A549 (cell line): ENCODE data around the gene MSI2. TPM values are rescaled to one million over a fixed set of nuclear protein-coding genes. Genes with fewer than 3 reads are reported as not detected.

ENCODE experiments used
- ATAC-seq, 2 experiments: fragments of 200-7000 bp in 1 of 2; fragments of >200 bp in 1 of 2; cut with Nextera tagmentation in 1 of 2; cut with Tn5 transposase in 1 of 2; 3 replicates each; pipeline versions ENCODE4 v1.8.0 to v1.9.1; 2018 to 2020; ENCODE audit warnings: mild to moderate bottlenecking in 1 of 2, moderate library complexity in 1 of 2
- CTCF ChIA-PET: fragments of 300-600 bp; sonication (Branson Sonifier 250); formaldehyde crosslinking; extraction: SDS; loops from one replicate; lab custom pipeline; 2021; ENCODE audit warnings: antibody characterized with exemption, inconsistent platforms; lab: Yijun Ruan, JAX
- POLR2A ChIA-PET: fragments of 350-600 bp; formaldehyde crosslinking; extraction: SDS; loops from one replicate; lab custom pipeline; 2021; ENCODE audit warnings: antibody characterized with exemption, inconsistent platforms; lab: Yijun Ruan, JAX
- DNase-seq, 2 experiments: peaks; one replicate each; pipeline versions ENCODE4 v3.0.0 to v3.0.0-alpha.2; 2011 to 2016; ENCODE audit warnings: low read depth in 1 of 2, low spot score in 1 of 2
- FAIRE-seq: peaks from 2 replicates; lab custom pipeline; 2011; peaks lifted over from hg19 to GRCh38; lab: Jason Lieb, UNC
- H3K27ac ChIP-seq, 2 experiments: fragments of >200 bp; sonication (Bioruptor Twin); formaldehyde crosslinking; 3 replicates each; pipeline ENCODE4 v1.5.1; 2016 to 2017
- H3K4me1 ChIP-seq: fragments of >200 bp; sonication (Bioruptor Twin); formaldehyde crosslinking; 3 replicates; pipeline ENCODE4 v1.6.1; 2016
- H3K4me2 ChIP-seq: fragments of >200 bp; sonication (Bioruptor Twin); formaldehyde crosslinking; 3 replicates; pipeline ENCODE4 v1.6.1; 2016
- H3K4me3 ChIP-seq: fragments of >200 bp; sonication (Bioruptor Twin); formaldehyde crosslinking; 3 replicates; pipeline ENCODE4 v1.5.1; 2016
- H3K9me3 ChIP-seq: fragments of >200 bp; sonication (Bioruptor Twin); formaldehyde crosslinking; 3 replicates; pipeline ENCODE4 v1.6.1; 2016
- ATOH8 ChIP-seq: fragments of 250-450 bp; sonication (Bioruptor Pico); IDR thresholded peaks from 2 replicates; pipeline ENCODE4 v1.5.0; 2020; ENCODE audit warnings: low read depth, mild to moderate bottlenecking, moderate library complexity
- CEBPB ChIP-seq, 2 experiments: fragments of >200 bp in 1 of 2; sonication (Bioruptor Twin) in 1 of 2; formaldehyde crosslinking in 1 of 2; IDR thresholded peaks; 2 replicates each; pipeline ENCODE4 v1.6.1; 2012 to 2016
- E2F6 ChIP-seq: IDR thresholded peaks from 2 replicates; pipeline ENCODE4 v1.6.1; 2012; ENCODE audit warnings: low read depth, borderline replicate concordance
- EP300 ChIP-seq, 2 experiments: fragments of >200 bp; sonication (Bioruptor Twin); formaldehyde crosslinking; IDR thresholded peaks; 2 replicates in 1 of 2; 3 replicates in 1 of 2; pipeline ENCODE4 v1.6.1; 2016 to 2017
- FOSB ChIP-seq: fragments of 250-450 bp; sonication (Bioruptor Pico); IDR thresholded peaks from 2 replicates; pipeline ENCODE4 v1.5.0; 2020; ENCODE audit warnings: mild to moderate bottlenecking, moderate library complexity
- FOSL2 ChIP-seq, 2 experiments: fragments of 450-650 bp in 1 of 2; fragments of >200 bp in 1 of 2; sonication (Bioruptor Twin) in 1 of 2; formaldehyde crosslinking; IDR thresholded peaks; 2 replicates each; pipeline versions ENCODE4 v1.5.0 to v1.6.1; 2016 to 2020; ENCODE audit warnings: mild to moderate bottlenecking in 1 of 2, moderate library complexity in 1 of 2
- FOXS1 ChIP-seq: fragments of 250-450 bp; sonication (Bioruptor Pico); IDR thresholded peaks from 2 replicates; pipeline ENCODE4 v1.5.0; 2020; ENCODE audit warnings: mild to moderate bottlenecking, moderate library complexity
- HDAC2 ChIP-seq: fragments of 200-600 bp; sonication (generic); IDR thresholded peaks from 2 replicates; pipeline ENCODE4 v1.6.1; 2016
- HES2 ChIP-seq: fragments of >200 bp; sonication (Bioruptor Twin); formaldehyde crosslinking; IDR thresholded peaks from 2 replicates; pipeline ENCODE4 v1.6.1; 2016
- JUN ChIP-seq, 2 experiments: fragments of >200 bp; sonication (Bioruptor Twin); formaldehyde crosslinking; IDR thresholded peaks; 2 replicates in 1 of 2; 3 replicates in 1 of 2; pipeline ENCODE4 v1.6.1; 2016 to 2017
- JUNB ChIP-seq: fragments of >200 bp; sonication (Bioruptor Twin); formaldehyde crosslinking; IDR thresholded peaks from 2 replicates; pipeline ENCODE4 v1.6.1; 2016
- KDM5A ChIP-seq: fragments of 200-600 bp; sonication (generic); IDR thresholded peaks from 2 replicates; pipeline ENCODE4 v1.6.1; 2016; ENCODE audit warnings: antibody characterized with exemption, mild to moderate bottlenecking
- MAZ ChIP-seq: fragments of 150-350 bp; IDR thresholded peaks from 2 replicates; pipeline ENCODE4 v1.6.1; 2014; ENCODE audit warnings: antibody characterized with exemption, low read depth, low read length, borderline replicate concordance
- MYC ChIP-seq: IDR thresholded peaks from 2 replicates; pipeline ENCODE4 v1.6.1; 2012; ENCODE audit warnings: mild to moderate bottlenecking, inconsistent platforms, low read length, improper control_type of control experiment, borderline replicate concordance
- NR3C1 ChIP-seq: fragments of >200 bp; sonication (Bioruptor Twin); formaldehyde crosslinking; IDR thresholded peaks from 3 replicates; pipeline ENCODE4 v1.6.1; 2017
- RARB ChIP-seq: fragments of 250-450 bp; sonication (Bioruptor Pico); IDR thresholded peaks from 2 replicates; pipeline ENCODE4 v1.8.0; 2021; ENCODE audit warnings: mild to moderate bottlenecking, moderate library complexity
- RCOR1 ChIP-seq: fragments of 150-350 bp; IDR thresholded peaks from 2 replicates; pipeline ENCODE4 v1.6.1; 2014; ENCODE audit warnings: antibody characterized with exemption, low read length, low read depth
- REST ChIP-seq: fragments of 200-600 bp; sonication (generic); IDR thresholded peaks from 2 replicates; pipeline ENCODE4 v1.6.1; 2016; ENCODE audit warnings: antibody characterized with exemption, mild to moderate bottlenecking, moderate library complexity
- SMC3 ChIP-seq: fragments of >200 bp; sonication (Bioruptor Twin); formaldehyde crosslinking; IDR thresholded peaks from 3 replicates; pipeline ENCODE4 v1.6.1; 2018; ENCODE audit warnings: inconsistent platforms
- USF2 ChIP-seq: fragments of 450-650 bp; IDR thresholded peaks from 2 replicates; pipeline ENCODE4 v1.6.1; 2014; ENCODE audit warnings: antibody characterized with exemption
- ZNF302 ChIP-seq: fragments of 250-450 bp; sonication (Bioruptor Pico); IDR thresholded peaks from 2 replicates; pipeline ENCODE4 v1.9.0; 2021; ENCODE audit warnings: inconsistent platforms, mild to moderate bottlenecking, moderate library complexity
- WGBS: methylation state at CpG from one replicate; pipeline ENCODE4 v1.1.6; 2017; ENCODE audit errors: missing lambda C conversion rate; 5-methylcytosine and 5-hydroxymethylcytosine counted together
- polyA plus RNA-seq, 4 experiments: library from polyadenylated mRNA; depleted of rRNA in 3 of 4; stranded (reverse); fragments of >200 nt; fragmentation: RNase III in 1 of 4; extraction: RNeasy Plus Mini Kit Qiagen cat#74134 plus additional on column Dnase treatment in 1 of 4; gene quantifications; 2 replicates in 3 of 4; 3 replicates in 1 of 4; pipeline ENCODE4 v1.2.3, GENCODE V29; 2011 to 2017

MSI2 gene
- polyA plus RNA-seq, 2 of the 4 experiments (the other 2 are of a cell fraction), result 43.6 to 44.4 TPM

- no peak for FAIRE-seq
- Histone ChIP-seq H3K27ac (no peak overlapping the region), H3K4me1 (peaks cover 7% of the 10 kb centered on the region; the same call in 1 of the 3 replicates), H3K4me3 (no peak overlapping the region), H3K4me2 (no peak overlapping the region), H3K9me3 (no peaks in the 10 kb centered on the region)
- 90% methylated on average over 16 of the region's 16 CpGs for WGBS
- CTCF ChIA-PET, result interaction anchor here (0.6 to 1.4 kb wide), 3 partner anchors 97 to 812 kb away, joined by 3 to 5 read pairs (median 3); no protein-coding TSS in a partner anchor
- ATAC-seq, result no peak
- POLR2A ChIA-PET, result no interaction called here
- no peak for TF ChIP-seq ZNF302 (CRISPR knock-in tag)
- TF ChIP-seq RCOR1, result no peak
- TF ChIP-seq MYC, result no peak
- TF ChIP-seq REST, result no peak
- no peak for TF ChIP-seq NR3C1
- TF ChIP-seq RARB (CRISPR knock-in tag), result no peak
- no peak for TF ChIP-seq FOSL2 (IDR thresholded peaks at IDR 0.05)
- no peak for TF ChIP-seq FOSL2 (CRISPR knock-in tag; IDR thresholded peaks at IDR 0.05)
- no peak for TF ChIP-seq ATOH8 (CRISPR knock-in tag)
- TF ChIP-seq FOXS1 (CRISPR knock-in tag), result no peak
- TF ChIP-seq USF2, result no peak
- TF ChIP-seq CEBPB (IDR thresholded peaks at IDR 0.05), result no peak
- no peak for DNase-seq
Measured at GRCh38 chr17:57356719-57357391, 100.5 kb downstream of the MSI2 start.

GRCh38 chr17:57357392-57357784 lies 101.1 kb downstream of the MSI2 start:
- TF ChIP-seq EP300 (IDR thresholded peaks at IDR 0.05) (no peak), MAZ (no peak), ZNF302 (CRISPR knock-in tag) (no peak), NR3C1 (no peak), E2F6 (no peak), FOSB (CRISPR knock-in tag) (no peak), HES2 (no peak), RCOR1 (no peak), SMC3 (no peak), HDAC2 (no peak), REST (no peak), JUNB (no peak), JUN (IDR thresholded peaks at IDR 0.05) (no peak), KDM5A (no peak)
- POLR2A ChIA-PET, result no interaction called here
- CTCF ChIA-PET, result interaction anchor here (0.6 to 1.4 kb wide), 2 partner anchors 97 to 315 kb away, joined by 3 to 5 read pairs; no protein-coding TSS in a partner anchor
- no peak for ATAC-seq
- H3K9me3 ChIP-seq, result no peaks in the 10 kb centered on the region
- no peak overlapping the region for H3K4me2 ChIP-seq
- no peak for FAIRE-seq
- H3K27ac ChIP-seq, result no peak overlapping the region
- H3K4me1 ChIP-seq, result peaks cover 7% of the 10 kb centered on the region; the same call in 1 of the 3 replicates
- no peak for DNase-seq
- no peak overlapping the region for H3K4me3 ChIP-seq
- 79% methylated on average over 11 of the region's 11 CpGs for WGBS
